ENCODE measurements around the gene PAAF1. TPM values are rescaled to one million over a fixed set of nuclear protein-coding genes. Genes with fewer than 3 reads are reported as not detected.

PAAF1 gene
- polyA plus RNA-seq, 2 of the 4 experiments (the other 2 are of a cell fraction), result 16.6 to 25.1 TPM

- FAIRE-seq (no peak), DNase-seq (ENCODE audit: low read depth in 1 of 2, low spot score in 1 of 2) (no peak), ATAC-seq (no peak)
- ChIA-PET CTCF (no interaction called here), POLR2A (no interaction called here)
- no peaks in the 10 kb centered on the region for H3K9me3 ChIP-seq
- no peak for TF ChIP-seq CBX2 (IDR thresholded peaks at IDR 0.05; ENCODE audit: borderline replicate concordance, low read depth)
- H3K27ac ChIP-seq, result no peak overlapping the region
- no peak overlapping the region for H3K4me3 ChIP-seq
- H3K4me2 ChIP-seq, result no peak overlapping the region
- WGBS (ENCODE audit: missing lambda C conversion rate), result 57% methylated on average over 2 of the region's 2 CpGs
- no peaks in the 10 kb centered on the region for H3K4me1 ChIP-seq
Observed at GRCh38 chr11:73860202-73860601, 16.6 kb upstream of the PAAF1 start.

- no peak for FAIRE-seq
- TF ChIP-seq RAD21 (conservative IDR thresholded peaks at IDR 0.05 in 1 of 2, IDR thresholded peaks at IDR 0.05 in 1 of 2) (no peak), REST (IDR thresholded peaks at IDR 0.05) (no peak), NPAS2 (CRISPR knock-in tag; IDR thresholded peaks at IDR 0.05; ENCODE audit: borderline replicate concordance) (no peak), USF2 (IDR thresholded peaks at IDR 0.05) (no peak), EP300 (IDR thresholded peaks at IDR 0.05) (no peak), ATOH8 (CRISPR knock-in tag; IDR thresholded peaks at IDR 0.05; ENCODE audit: low read depth) (no peak), MAX (IDR thresholded peaks at IDR 0.05) (no peak), HES2 (IDR thresholded peaks at IDR 0.05) (no peak), ZFP36 (IDR thresholded peaks at IDR 0.05; ENCODE audit: borderline replicate concordance, partially characterized antibody) (no peak), BCL3 (IDR thresholded peaks at IDR 0.05) (no peak)
- CTCF ChIA-PET, result interaction anchor here (1.2 to 2.0 kb wide), 3 partner anchors 11 to 66 kb away, joined by 3 to 5 read pairs (median 3); no protein-coding TSS in a partner anchor
- DNase-seq (ENCODE audit: low read depth in 1 of 2, low spot score in 1 of 2), result no peak
- Histone ChIP-seq H3K4me1 (peaks cover 22% of the 10 kb centered on the region), H3K4me2 (no peak overlapping the region), H3K4me3 (no peak overlapping the region), H3K9me3 (no peaks in the 10 kb centered on the region), H3K27ac (no peak overlapping the region)
- POLR2A ChIA-PET, result no interaction called here
- WGBS (ENCODE audit: missing lambda C conversion rate), result 87% methylated on average over 4 of the region's 4 CpGs
- no peak for ATAC-seq
Observed at GRCh38 chr11:73862986-73863385, 13.8 kb upstream of the PAAF1 start.

- Histone ChIP-seq H3K4me1 (peaks cover 51% of the 10 kb centered on the region), H3K4me2 (peak overlapping the region; percentile 50), H3K4me3 (no peak overlapping the region), H3K27ac (peak overlapping the region; percentile 50 to 76; a peak in 4 of 6 replicates), H3K9me3 (no peaks in the 10 kb centered on the region)
- FAIRE-seq (no peak), ATAC-seq (peak; percentile 5 to 32; a peak in 3 of 6 replicates), DNase-seq (ENCODE audit: low read depth in 1 of 2, low spot score in 1 of 2) (no peak)
- WGBS (ENCODE audit: missing lambda C conversion rate), result 88% methylated on average over 5 of the region's 5 CpGs
- no peak for TF ChIP-seq CHD4 (IDR thresholded peaks at IDR 0.05; ENCODE audit: borderline replicate concordance)
- ChIA-PET CTCF (interaction anchor here (0.8 to 1.7 kb wide), 3 partner anchors 11 to 240 kb away, joined by 3 to 5 read pairs (median 4); partner anchors contain the start of genes COA4 and PAAF1), POLR2A (interaction anchor here (0.7 to 2.0 kb wide), 5 partner anchors 10 to 106 kb away, joined by 3 to 13 read pairs (median 4); partner anchors contain the start of genes MRPL48 and RAB6A)
Observed at GRCh38 chr11:73866095-73866579, 10.7 kb upstream of the PAAF1 start.

Data from A549 (cell line).